Dermis microvascular lymphatic vessel endothelial cell (primary cell): ENCODE data around the gene ANKRD35. TPM values are rescaled to one million over a fixed set of nuclear protein-coding genes. Genes with fewer than 3 reads are reported as not detected.

ENCODE experiments used
- total RNA-seq: library from RNA; depleted of rRNA; stranded (reverse); fragments of >200 nt; gene quantifications from 2 replicates; pipeline ENCODE4 v1.2.1, GENCODE V29; 2014

The ANKRD35 gene
- total RNA-seq, 1 donor from 2014 or later = under 0.01 TPM

Other genes with a start within 250 kb of the ANKRD35 start
- 0.13 TPM in 1 of 2 replicates, not detected in the other for gene PDZK1, start 178.5 kb downstream of the ANKRD35 start, total RNA-seq
- gene CD160, start 166.4 kb downstream of the ANKRD35 start, total RNA-seq = not detected in 2 replicates
- gene RNF115, start 61.8 kb downstream of the ANKRD35 start, total RNA-seq = 10.4 and 12.8 TPM in 2 replicates
- 21.2 and 25.7 TPM in 2 replicates for gene POLR3C, start 61.7 kb downstream of the ANKRD35 start, total RNA-seq
- 1.9 and 2.8 TPM in 2 replicates for gene NUDT17, start 40.2 kb downstream of the ANKRD35 start, total RNA-seq
- gene PIAS3, start 26.8 kb downstream of the ANKRD35 start, total RNA-seq = 4.5 and 6.4 TPM in 2 replicates
- gene ITGA10, start 24.2 kb upstream of the ANKRD35 start, total RNA-seq = 1.6 and 4.9 TPM in 2 replicates
- 27.5 and 32.1 TPM in 2 replicates for gene PEX11B, start 32.9 kb upstream of the ANKRD35 start, total RNA-seq
- gene RBM8A, start 41.6 kb upstream of the ANKRD35 start, total RNA-seq = 60.6 and 82.2 TPM in 2 replicates
- 21.1 and 26.0 TPM in 2 replicates for gene LIX1L, start 72.2 kb upstream of the ANKRD35 start, total RNA-seq
- gene ANKRD34A, start 78.7 kb upstream of the ANKRD35 start, total RNA-seq = under 0.01 TPM in 2 replicates
- 12.4 and 12.6 TPM in 2 replicates for gene POLR3GL, start 78.8 kb upstream of the ANKRD35 start, total RNA-seq
- gene TXNIP, start 110.7 kb upstream of the ANKRD35 start, total RNA-seq = 47.5 and 53.2 TPM in 2 replicates
- gene HJV, start 135.9 kb upstream of the ANKRD35 start, total RNA-seq = not detected in 2 replicates